IMR-90 (cell line): Measurements from ENCODE around the gene SF3A1. TPM values are rescaled to one million over a fixed set of nuclear protein-coding genes. Genes with fewer than 3 reads are reported as not detected.

Experiments used
- ATAC-seq: fragments of 200-7000 bp; cut with Tn5 transposase; 2 replicates; pipeline ENCODE4 v1.9.1; 2020; ENCODE audit warnings: low read depth, mild to moderate bottlenecking, moderate library complexity
- BruUV-seq: library from RNA; stranded (reverse); fragments of 400-500 nt; replicated peaks from 2 replicates; lab custom pipeline; 2021; lab: Mats Ljungman, UMichigan
- CTCF ChIA-PET: fragments of 300-600 bp; formaldehyde crosslinking; extraction: SDS; loops from one replicate; lab custom pipeline; 2021; ENCODE audit warnings: antibody characterized with exemption; lab: Yijun Ruan, JAX
- POLR2A ChIA-PET: fragments of 300-600 bp; sonication (Branson Sonifier 250); formaldehyde crosslinking; loops from one replicate; lab custom pipeline; 2022; ENCODE audit warnings: antibody characterized with exemption; ENCODE audit not compliant: unreplicated experiment; lab: Charles Lee
- DNase-seq: peaks from one replicate; pipeline ENCODE4 v3.0.0; 2013
- H2AFZ ChIP-seq: replicated peaks from 2 replicates; pipeline ENCODE3; 2013; ENCODE audit warnings: low read length, mild to moderate bottlenecking; ENCODE audit not compliant: poor library complexity
- H2AK5ac ChIP-seq: 2 replicates; pipeline ENCODE4 v1.6.1; 2013; ENCODE audit warnings: low read depth, low read length, inconsistent platforms
- H2AK9ac ChIP-seq: replicated peaks from 2 replicates; pipeline ENCODE3; 2013; ENCODE audit warnings: mild to moderate bottlenecking, low read depth, low read length, moderate library complexity; ENCODE audit not compliant: poor library complexity
- H2BK120ac ChIP-seq: 2 replicates; pipeline ENCODE4 v1.6.1; 2013; ENCODE audit warnings: low read depth, low read length, inconsistent platforms
- H2BK15ac ChIP-seq: 3 replicates; pipeline ENCODE4 v1.6.1; 2013; ENCODE audit warnings: low read depth, low read length, inconsistent platforms
- H2BK20ac ChIP-seq: 2 replicates; pipeline ENCODE4 v1.6.1; 2013; ENCODE audit warnings: low read depth, mild to moderate bottlenecking, inconsistent platforms, low read length, moderate library complexity
- H2BK5ac ChIP-seq: 2 replicates; pipeline ENCODE4 v1.6.1; 2013; ENCODE audit warnings: mild to moderate bottlenecking, low read depth, low read length, inconsistent platforms; ENCODE audit not compliant: poor library complexity, severe bottlenecking
- H3K14ac ChIP-seq: replicated peaks from 2 replicates; pipeline ENCODE4 v1.6.1; 2013; ENCODE audit warnings: low read depth, low read length, inconsistent platforms
- H3K18ac ChIP-seq: 2 replicates; pipeline ENCODE4 v1.6.1; 2013; ENCODE audit warnings: low read depth, low read length, control low read depth
- H3K23ac ChIP-seq: 2 replicates; pipeline ENCODE4 v1.6.1; 2013; ENCODE audit warnings: low read depth, low read length, inconsistent platforms
- H3K27ac ChIP-seq: 2 replicates; pipeline ENCODE4 v1.5.1; 2013; ENCODE audit warnings: mild to moderate bottlenecking, control low read depth, low read length; ENCODE audit not compliant: insufficient read depth
- H3K27me3 ChIP-seq: 2 replicates; pipeline ENCODE4 v1.6.1; 2013; ENCODE audit warnings: low read length; ENCODE audit not compliant: control insufficient read depth, insufficient read depth
- H3K36me3 ChIP-seq: 2 replicates; pipeline ENCODE4 v1.6.1; 2013; ENCODE audit warnings: low read length, mixed read lengths; ENCODE audit not compliant: control insufficient read depth, insufficient read depth
- H3K4ac ChIP-seq: 2 replicates; pipeline ENCODE4 v1.6.1; 2013; ENCODE audit warnings: low read depth, low read length, inconsistent platforms
- H3K4me1 ChIP-seq: 2 replicates; pipeline ENCODE4 v1.6.1; 2013; ENCODE audit warnings: low read length, mixed read lengths; ENCODE audit not compliant: control insufficient read depth, insufficient read depth
- H3K4me2 ChIP-seq: 2 replicates; pipeline ENCODE4 v1.6.1; 2013; ENCODE audit warnings: low read depth, mild to moderate bottlenecking, control low read depth, low read length, moderate library complexity
- H3K4me3 ChIP-seq: 2 replicates; pipeline ENCODE4 v1.5.1; 2013; ENCODE audit warnings: low read depth, mild to moderate bottlenecking, control low read depth, low read length, moderate library complexity; ENCODE audit not compliant: insufficient read depth
- H3K56ac ChIP-seq: 2 replicates; pipeline ENCODE4 v1.6.1; 2013; ENCODE audit warnings: low read length, inconsistent platforms; ENCODE audit not compliant: insufficient read depth; ENCODE audit errors: extremely low read depth
- H3K79me1 ChIP-seq, 2 experiments: 2 replicates each; pipeline ENCODE4 v1.6.1; 2013; ENCODE audit warnings: low read length in 2 of 2, inconsistent platforms in 1 of 2, low read depth in 1 of 2
- H3K9ac ChIP-seq: 2 replicates; pipeline ENCODE4 v1.6.1; 2013; ENCODE audit warnings: low read depth, low read length, control low read depth
- H3K9me1 ChIP-seq: 2 replicates; pipeline ENCODE4 v1.6.1; 2013; ENCODE audit warnings: low read length, inconsistent platforms; ENCODE audit not compliant: insufficient read depth
- H3K9me3 ChIP-seq: 2 replicates; pipeline ENCODE4 v1.6.1; 2013; ENCODE audit warnings: low read length; ENCODE audit not compliant: control insufficient read depth, insufficient read depth
- H4K20me1 ChIP-seq: 2 replicates; pipeline ENCODE4 v1.6.1; 2013; ENCODE audit warnings: low read length, inconsistent platforms; ENCODE audit not compliant: insufficient read depth
- H4K5ac ChIP-seq: 2 replicates; pipeline ENCODE4 v1.6.1; 2013; ENCODE audit warnings: mild to moderate bottlenecking, low read depth, low read length, control low read depth
- H4K8ac ChIP-seq, 2 experiments: 2 replicates each; pipeline ENCODE4 v1.6.1; 2013; ENCODE audit warnings: low read depth in 2 of 2, low read length in 2 of 2, control low read depth in 1 of 2, inconsistent platforms in 1 of 2
- H4K91ac ChIP-seq: 2 replicates; pipeline ENCODE4 v1.6.1; 2013; ENCODE audit warnings: low read depth, low read length, inconsistent platforms; ENCODE audit not compliant: insufficient read depth
- BHLHE40 ChIP-seq: fragments of 150-350 bp; IDR thresholded peaks from 2 replicates; pipeline ENCODE4 v1.6.1; 2016; ENCODE audit warnings: mild to moderate bottlenecking, low read depth, low read length
- CHD1 ChIP-seq: IDR thresholded peaks from 2 replicates; pipeline ENCODE4 v1.6.1; 2012; ENCODE audit warnings: low read depth, low read length, improper control_type of control experiment
- FOS ChIP-seq: fragments of 150-350 bp; IDR thresholded peaks from 2 replicates; pipeline ENCODE4 v1.6.1; 2016; ENCODE audit warnings: low read depth, low read length
- NFE2L2 ChIP-seq: fragments of 150-350 bp; IDR thresholded peaks from 2 replicates; pipeline ENCODE4 v1.6.1; 2016; ENCODE audit warnings: low read depth, mild to moderate bottlenecking, low read length
- POLR2A ChIP-seq: IDR thresholded peaks from 2 replicates; pipeline ENCODE4 v1.6.1; 2012; ENCODE audit warnings: mild to moderate bottlenecking, low read depth, low read length
- USF2 ChIP-seq: fragments of 150-350 bp; IDR thresholded peaks from 2 replicates; pipeline ENCODE4 v1.6.1; 2017; ENCODE audit warnings: mild to moderate bottlenecking, antibody characterized with exemption, low read length, low read depth
- WGBS, 2 experiments: methylation state at CpG; one replicate each; pipeline versions ENCODE4 v1.1.5 to v1.1.7; 2013; ENCODE audit warnings: missing lambda C conversion rate in 2 of 2; ENCODE audit not compliant: insufficient read length in 1 of 2; ENCODE audit errors: extremely low coverage in 2 of 2; 5-methylcytosine and 5-hydroxymethylcytosine counted together
- dilution Hi-C: fragments of 300-500 bp; cut with HindIII; formaldehyde crosslinking; loops from one replicate; pipeline ENCODE4 v1.14.3; 2018; ENCODE audit warnings: low sequenced_read_pairs; ENCODE audit not compliant: unreplicated experiment
- in situ Hi-C: fragments of 300-500 bp; cut with MboI; formaldehyde crosslinking; loops from 3 replicates; pipeline ENCODE4 v1.14.3; 2019; ENCODE audit warnings: low sequenced_read_pairs, inconsistent platforms, mixed read lengths
- intact Hi-C: fragments of 100-400 bp; cut with micrococcal nuclease; formaldehyde crosslinking; loops from 2 replicates; pipeline ENCODE4 v1.10.0; 2022
- polyA plus RNA-seq, 3 experiments: library from polyadenylated mRNA; depleted of rRNA; stranded (reverse); fragments of >200 nt; gene quantifications; 2 replicates each; pipeline ENCODE4 v1.2.3, GENCODE V29; 2012; ENCODE audit warnings: low replicate concordance in 1 of 3
- total RNA-seq: library from RNA; depleted of rRNA; stranded (reverse); fragments of >200 nt; gene quantifications from 2 replicates; pipeline ENCODE4 v1.2.3, GENCODE V29; 2012

The SF3A1 gene
- total and polyA plus RNA-seq, 2 of the 4 experiments (the other 2 are of a cell fraction) = 36.9 to 67.2 TPM

GRCh38 chr22:30314915-30315314 lies 41.8 kb downstream of the SF3A1 start:
- H3K4me1 ChIP-seq = peaks cover 54% of the 10 kb centered on the region
- H2AFZ ChIP-seq = no peak overlapping the region
- H3K4ac ChIP-seq = peak overlapping the region; percentile 72
- no peak overlapping the region for H3K56ac ChIP-seq
- ATAC-seq (no peak), DNase-seq (peak; percentile 67)
- no peak overlapping the region for H3K4me3 ChIP-seq
- 0 out of 2 replicates have a peak overlapping the region, but pooled peaks have one; percentile 31 for H3K23ac ChIP-seq
- dilution Hi-C loops (no loop called here), in situ Hi-C loops (no loop called here), intact Hi-C loops (no loop called here)
- no peak overlapping the region for H3K27ac ChIP-seq
- peak overlapping the region; percentile 29; the same call in 1 of the 2 replicates for H2AK5ac ChIP-seq
- H3K14ac ChIP-seq = no peak overlapping the region
- H2BK5ac ChIP-seq = peak overlapping the region; percentile 75
- H3K36me3 ChIP-seq = peaks cover 8% of the 10 kb centered on the region
- peak overlapping the region; percentile 15; the same call in 1 of the 2 replicates for H2BK20ac ChIP-seq
- no peak overlapping the region for H3K18ac ChIP-seq
- no peak overlapping the region for H3K4me2 ChIP-seq
- BruUV-seq = no TSS peak
- ChIA-PET POLR2A (no interaction called here), CTCF (interaction anchor here (1.0 kb wide), 1 partner anchor 9 kb away, joined by 3 read pairs; no protein-coding TSS in a partner anchor)
- H2BK15ac ChIP-seq = no peak overlapping the region
- no peak overlapping the region for H3K9ac ChIP-seq
- H4K8ac ChIP-seq = peak overlapping the region in 1 of 2 experiments; percentile 11; a peak in 2 of 4 replicates
- TF ChIP-seq POLR2A (no peak), USF2 (0 out of 2 replicates have a peak, but pooled peaks have one; percentile 5), FOS (0 out of 2 replicates have a peak, but pooled peaks have one; percentile 29), NFE2L2 (peak; percentile 9; the same call in 1 of the 2 replicates), BHLHE40 (peak; percentile 37; the same call in 1 of the 2 replicates), CHD1 (no peak)
- H2AK9ac ChIP-seq = peak overlapping the region; percentile 2
- peak overlapping the region; percentile 66; the same call in 1 of the 2 replicates for H4K91ac ChIP-seq
- H3K27me3 ChIP-seq = no peaks in the 10 kb centered on the region
- 0 out of 2 replicates have a peak overlapping the region, but pooled peaks have one; percentile 3 for H4K5ac ChIP-seq
- peaks cover 36 to 96% of the 10 kb centered on the region in 2 experiments for H3K79me1 ChIP-seq
- H3K9me3 ChIP-seq = no peaks in the 10 kb centered on the region
- no CpG with 5 or more reads among the region's 8 CpGs for WGBS, 2 experiments
- peaks cover 84% of the 10 kb centered on the region for H4K20me1 ChIP-seq
- H3K9me1 ChIP-seq = peaks cover 81% of the 10 kb centered on the region
- peak overlapping the region; percentile 65 for H2BK120ac ChIP-seq
